ENCODE measurements around the gene TSPAN9. TPM values are rescaled to one million over a fixed set of nuclear protein-coding genes. Genes with fewer than 3 reads are reported as not detected.

TSPAN9 gene
- total RNA-seq, 1 experiment from 2014 or later, result 7.7 TPM

GRCh38 chr12:3191450-3191849 lies 114.3 kb downstream of the TSPAN9 start:
- no peak for DNase-seq (ENCODE audit: low read depth, low spot score)
- H3K27ac ChIP-seq (ENCODE audit: low read length), result no peak overlapping the region
- intact Hi-C loops (cut with micrococcal nuclease; ENCODE audit: unreplicated experiment) (no loop called here), in situ Hi-C loops (cut with HindIII; ENCODE audit: low pct_unique_long_range_greater_than_20kb, low sequenced_read_pairs) (no loop called here)
- BruUV-seq (replicated peaks), result no TSS peak
- H3K4me3 ChIP-seq (ENCODE audit: low read depth in 2 of 2, low read length in 2 of 2), result no peak overlapping the region
- no peaks in the 10 kb centered on the region for H3K27me3 ChIP-seq (ENCODE audit: control insufficient read depth, insufficient read depth, low read length)
- H3K4me1 ChIP-seq (ENCODE audit: control insufficient read depth, insufficient read depth, low read length), result no peaks in the 10 kb centered on the region
- ATAC-seq, result no peak
- no peaks in the 10 kb centered on the region for H3K9me3 ChIP-seq (ENCODE audit: control insufficient read depth, insufficient read depth, low read depth, low read length)
- ChIA-PET CTCF (no interaction called here), POLR2A (no interaction called here)
- no peaks in the 10 kb centered on the region for H3K36me3 ChIP-seq (ENCODE audit: control insufficient read depth, insufficient read depth, low read length)
- TF ChIP-seq CTCF (IDR thresholded peaks at IDR 0.05) (no peak), SIN3A (IDR thresholded peaks at IDR 0.05; ENCODE audit: borderline replicate concordance, insufficient read depth, low read depth, low read length) (no peak), REST (IDR thresholded peaks at IDR 0.05; ENCODE audit: insufficient read depth in 1 of 2, low read depth in 2 of 2, low read length in 1 of 2) (no peak), POLR2AphosphoS5 (IDR thresholded peaks at IDR 0.05; ENCODE audit: low read depth, low read length) (no peak), TCF7L2 (IDR thresholded peaks at IDR 0.05; ENCODE audit: low read depth, low read length) (no peak)

- CTCF ChIA-PET, result no interaction called here
- intact Hi-C loops (cut with micrococcal nuclease; ENCODE audit: unreplicated experiment), result no loop called here
Measured at GRCh38 chr12:3192221-3192620, 115.0 kb downstream of the TSPAN9 start.

More at GRCh38 chr12:3192221-3192620, 115.0 kb downstream of the TSPAN9 start:
- no peak for TF ChIP-seq TCF7L2 (IDR thresholded peaks at IDR 0.05; ENCODE audit: low read depth, low read length)
- TF ChIP-seq REST (IDR thresholded peaks at IDR 0.05; ENCODE audit: insufficient read depth in 1 of 2, low read depth in 2 of 2, low read length in 1 of 2), result no peak
- no peak for TF ChIP-seq POLR2AphosphoS5 (IDR thresholded peaks at IDR 0.05; ENCODE audit: low read depth, low read length)
- no peak for TF ChIP-seq CTCF (IDR thresholded peaks at IDR 0.05)
- TF ChIP-seq SIN3A (IDR thresholded peaks at IDR 0.05; ENCODE audit: borderline replicate concordance, insufficient read depth, low read depth, low read length), result no peak
- H3K4me1 ChIP-seq (ENCODE audit: control insufficient read depth, insufficient read depth, low read length), result no peaks in the 10 kb centered on the region
- ATAC-seq (no peak), DNase-seq (ENCODE audit: low read depth, low spot score) (no peak)
- no peak overlapping the region for H3K4me3 ChIP-seq (ENCODE audit: low read depth in 2 of 2, low read length in 2 of 2)
- H3K27me3 ChIP-seq (ENCODE audit: control insufficient read depth, insufficient read depth, low read length), result no peaks in the 10 kb centered on the region
- H3K27ac ChIP-seq (ENCODE audit: low read length), result no peak overlapping the region
- POLR2A ChIA-PET, result no interaction called here
- H3K9me3 ChIP-seq (ENCODE audit: control insufficient read depth, insufficient read depth, low read depth, low read length), result no peaks in the 10 kb centered on the region
- in situ Hi-C loops (cut with HindIII; ENCODE audit: low pct_unique_long_range_greater_than_20kb, low sequenced_read_pairs), result no loop called here
- no peaks in the 10 kb centered on the region for H3K36me3 ChIP-seq (ENCODE audit: control insufficient read depth, insufficient read depth, low read length)
- no TSS peak for BruUV-seq (replicated peaks)
